Neural progenitor cell (in vitro differentiated cells): Measurements from ENCODE around the gene DCAF8. TPM values are rescaled to one million over a fixed set of nuclear protein-coding genes. Genes with fewer than 3 reads are reported as not detected.

Experiments used
- DNase-seq: peaks from one replicate; pipeline ENCODE4 v3.0.0-alpha.2; 2016; ENCODE audit warnings: low spot score
- H2AFZ ChIP-seq: fragments of 200-600 bp; sonication (generic); replicated peaks from 2 replicates; pipeline ENCODE4 v1.6.1; 2016; ENCODE audit warnings: antibody characterized with exemption
- H3F3A ChIP-seq: fragments of 200-600 bp; sonication (generic); 2 replicates; pipeline ENCODE4 v1.6.1; 2016; ENCODE audit warnings: antibody characterized with exemption, low read depth
- H3K27ac ChIP-seq: fragments of 200-600 bp; sonication (generic); 2 replicates; pipeline ENCODE4 v1.5.1; 2016; ENCODE audit warnings: mild to moderate bottlenecking
- H3K27me3 ChIP-seq: fragments of 200-600 bp; sonication (generic); 2 replicates; pipeline ENCODE4 v1.6.1; 2016; ENCODE audit warnings: mild to moderate bottlenecking, moderate library complexity
- H3K36me3 ChIP-seq: fragments of 200-600 bp; sonication (generic); 2 replicates; pipeline ENCODE4 v1.5.1; 2016
- H3K4me1 ChIP-seq: fragments of 200-600 bp; sonication (generic); 2 replicates; pipeline ENCODE4 v1.6.1; 2016; ENCODE audit warnings: mixed run types
- H3K4me2 ChIP-seq: fragments of 200-600 bp; sonication (generic); 2 replicates; pipeline ENCODE4 v1.6.1; 2016
- H3K4me3 ChIP-seq: fragments of 200-600 bp; sonication (generic); 2 replicates; pipeline ENCODE4 v1.5.1; 2016
- H3K79me2 ChIP-seq: fragments of 200-600 bp; sonication (generic); 2 replicates; pipeline ENCODE4 v1.6.1; 2016; ENCODE audit warnings: low read depth
- H3K9ac ChIP-seq: fragments of 200-600 bp; sonication (generic); 2 replicates; pipeline ENCODE4 v1.6.1; 2016
- H3K9me3 ChIP-seq: fragments of 200-600 bp; sonication (generic); 2 replicates; pipeline ENCODE4 v1.5.1; 2016; ENCODE audit warnings: low read depth
- H4K20me1 ChIP-seq: fragments of 200-600 bp; sonication (generic); 2 replicates; pipeline ENCODE4 v1.6.1; 2016; ENCODE audit warnings: low read depth
- H3K27ac Mint-ChIP-seq: 3 replicates; pipeline ENCODE4 v1.8.0; 2021; ENCODE audit warnings: mixed read lengths
- H3K27me3 Mint-ChIP-seq: 2 replicates; pipeline ENCODE4 v1.8.0; 2022; ENCODE audit warnings: low read depth, mild to moderate bottlenecking, inconsistent platforms, moderate library complexity, mixed read lengths; ENCODE audit not compliant: insufficient read depth
- H3K36me3 Mint-ChIP-seq: 3 replicates; pipeline ENCODE4 v1.8.0; 2021; ENCODE audit warnings: mixed read lengths
- H3K4me1 Mint-ChIP-seq: 3 replicates; pipeline ENCODE4 v1.8.0; 2021; ENCODE audit warnings: mixed read lengths
- H3K4me3 Mint-ChIP-seq: 3 replicates; pipeline ENCODE4 v1.8.0; 2021; ENCODE audit warnings: mild to moderate bottlenecking, moderate library complexity, mixed read lengths
- H3K9me3 Mint-ChIP-seq: 3 replicates; pipeline ENCODE4 v1.8.0; 2020; ENCODE audit warnings: mixed read lengths
- EZH2 ChIP-seq: fragments of 200-600 bp; sonication (generic); IDR thresholded peaks from 2 replicates; pipeline ENCODE4 v1.6.1; 2017; ENCODE audit warnings: antibody characterized with exemption, mild to moderate bottlenecking, moderate library complexity
- EZH2phosphoT487 ChIP-seq: fragments of 200-600 bp; sonication (generic); IDR thresholded peaks from 2 replicates; pipeline ENCODE4 v1.6.1; 2017; ENCODE audit warnings: antibody characterized with exemption
- total RNA-seq: library from RNA; depleted of rRNA; stranded (reverse); fragments of >200 nt; gene quantifications from 2 replicates; pipeline ENCODE4 v1.2.3, GENCODE V29; 2015; ENCODE audit warnings: low replicate concordance
- TF ChIP-seq, protein P1 (sequence below): fragments of 200-600 bp; sonication (generic); IDR thresholded peaks from 2 replicates; pipeline ENCODE4 v1.5.1; 2017; ENCODE audit warnings: antibody characterized with exemption, mild to moderate bottlenecking

The DCAF8 gene
- total RNA-seq, 1 donor from 2014 or later = 105 TPM

DNA sequence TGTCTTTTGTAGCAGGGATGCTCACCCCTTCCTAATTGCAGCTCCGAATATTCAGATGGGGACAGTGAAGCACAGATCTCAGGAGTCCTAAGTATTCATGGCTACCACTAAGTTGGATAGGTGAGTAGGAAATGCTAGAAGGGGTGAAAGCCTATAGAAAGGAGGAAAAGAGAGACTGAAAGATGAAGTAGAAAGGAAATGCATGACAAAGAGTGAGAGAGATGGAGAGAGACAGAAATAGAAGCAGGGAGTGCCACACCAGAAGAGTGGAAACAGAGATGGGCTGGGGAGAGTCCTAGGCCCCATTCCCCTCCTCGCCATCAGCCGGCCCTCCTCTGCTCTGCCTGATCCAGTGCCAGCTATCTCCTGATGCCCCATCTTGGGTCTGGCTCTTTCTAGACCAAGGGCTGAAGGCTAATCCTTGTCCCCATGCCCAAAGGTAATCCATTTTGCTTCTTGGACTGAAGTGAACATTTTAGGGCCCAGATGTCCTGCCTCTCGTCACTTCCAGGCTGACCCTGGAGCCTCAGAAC is 55.2 kb downstream of the DCAF8 start:
- Histone ChIP-seq H3K9me3 (no peaks in the 10 kb centered on the region), H3F3A (peaks cover 47% of the 10 kb centered on the region), H4K20me1 (peaks cover 65% of the 10 kb centered on the region), H3K27me3 (no peaks in the 10 kb centered on the region), H3K4me2 (no peak overlapping the region), H2AFZ (no peak overlapping the region), H3K9ac (no peak overlapping the region), H3K4me1 (peaks cover 61% of the 10 kb centered on the region), H3K36me3 (no peaks in the 10 kb centered on the region), H3K4me3 (no peak overlapping the region), H3K79me2 (peaks cover 25% of the 10 kb centered on the region), H3K27ac (no peak overlapping the region)
- H3K4me3 Mint-ChIP-seq = peak overlapping the region; percentile 89
- H3K4me1 Mint-ChIP-seq = peaks cover 74% of the 10 kb centered on the region
- peaks cover 7% of the 10 kb centered on the region for H3K27me3 Mint-ChIP-seq
- no peaks in the 10 kb centered on the region for H3K9me3 Mint-ChIP-seq
- peak overlapping the region; percentile 89 for H3K27ac Mint-ChIP-seq
- DNase-seq = no peak
- peaks cover 17% of the 10 kb centered on the region for H3K36me3 Mint-ChIP-seq
- no peak for TF ChIP-seq EZH2
- TF ChIP-seq EZH2phosphoT487 = no peak
- TF ChIP-seq, protein P1, sequence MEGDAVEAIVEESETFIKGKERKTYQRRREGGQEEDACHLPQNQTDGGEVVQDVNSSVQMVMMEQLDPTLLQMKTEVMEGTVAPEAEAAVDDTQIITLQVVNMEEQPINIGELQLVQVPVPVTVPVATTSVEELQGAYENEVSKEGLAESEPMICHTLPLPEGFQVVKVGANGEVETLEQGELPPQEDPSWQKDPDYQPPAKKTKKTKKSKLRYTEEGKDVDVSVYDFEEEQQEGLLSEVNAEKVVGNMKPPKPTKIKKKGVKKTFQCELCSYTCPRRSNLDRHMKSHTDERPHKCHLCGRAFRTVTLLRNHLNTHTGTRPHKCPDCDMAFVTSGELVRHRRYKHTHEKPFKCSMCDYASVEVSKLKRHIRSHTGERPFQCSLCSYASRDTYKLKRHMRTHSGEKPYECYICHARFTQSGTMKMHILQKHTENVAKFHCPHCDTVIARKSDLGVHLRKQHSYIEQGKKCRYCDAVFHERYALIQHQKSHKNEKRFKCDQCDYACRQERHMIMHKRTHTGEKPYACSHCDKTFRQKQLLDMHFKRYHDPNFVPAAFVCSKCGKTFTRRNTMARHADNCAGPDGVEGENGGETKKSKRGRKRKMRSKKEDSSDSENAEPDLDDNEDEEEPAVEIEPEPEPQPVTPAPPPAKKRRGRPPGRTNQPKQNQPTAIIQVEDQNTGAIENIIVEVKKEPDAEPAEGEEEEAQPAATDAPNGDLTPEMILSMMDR = no peak

GRCh38 chr1:160206421-160207117 is 55.8 kb downstream of the DCAF8 start:
- H3K79me2 ChIP-seq = peaks cover 25% of the 10 kb centered on the region
- H3K9me3 Mint-ChIP-seq = no peaks in the 10 kb centered on the region
- H3K36me3 ChIP-seq = no peaks in the 10 kb centered on the region
- H3K36me3 Mint-ChIP-seq = peaks cover 11% of the 10 kb centered on the region
- H2AFZ ChIP-seq = no peak overlapping the region
- H3K27me3 ChIP-seq = no peaks in the 10 kb centered on the region
- peak overlapping the region; percentile 89 for H3K4me3 Mint-ChIP-seq
- TF ChIP-seq EZH2phosphoT487 = no peak
- peaks cover 40% of the 10 kb centered on the region for H3F3A ChIP-seq
- peak overlapping the region; percentile 79 for H3K4me3 ChIP-seq
- no peaks in the 10 kb centered on the region for H3K9me3 ChIP-seq
- H3K27ac Mint-ChIP-seq = peak overlapping the region; percentile 8
- peaks cover 55% of the 10 kb centered on the region for H3K4me1 ChIP-seq
- H4K20me1 ChIP-seq = peaks cover 59% of the 10 kb centered on the region
- peaks cover 6% of the 10 kb centered on the region for H3K27me3 Mint-ChIP-seq
- peak overlapping the region; percentile 90 for H3K4me2 ChIP-seq
- peak; percentile 17 for DNase-seq
- H3K4me1 Mint-ChIP-seq = peaks cover 68% of the 10 kb centered on the region
- H3K27ac ChIP-seq = no peak overlapping the region
- peak overlapping the region; percentile 81 for H3K9ac ChIP-seq

- H3K4me1 Mint-ChIP-seq = peaks cover 62% of the 10 kb centered on the region
- peaks cover 49% of the 10 kb centered on the region for H3K4me1 ChIP-seq
- DNase-seq = peak; percentile 49
- no peak overlapping the region for H3K27ac Mint-ChIP-seq
- peak overlapping the region; percentile 79 for H3K4me3 ChIP-seq
- H3K4me2 ChIP-seq = peak overlapping the region; percentile 90
- no peak overlapping the region for H2AFZ ChIP-seq
- no peak overlapping the region for H3K27ac ChIP-seq
- peaks cover 7% of the 10 kb centered on the region for H3K36me3 Mint-ChIP-seq
- peaks cover 53% of the 10 kb centered on the region for H4K20me1 ChIP-seq
- peaks cover 35% of the 10 kb centered on the region for H3F3A ChIP-seq
- peaks cover 25% of the 10 kb centered on the region for H3K79me2 ChIP-seq
- peak overlapping the region; percentile 89 for H3K4me3 Mint-ChIP-seq
- peak overlapping the region; percentile 81 for H3K9ac ChIP-seq
- H3K9me3 ChIP-seq = no peaks in the 10 kb centered on the region
- H3K27me3 ChIP-seq = no peaks in the 10 kb centered on the region
- peaks cover 4% of the 10 kb centered on the region for H3K27me3 Mint-ChIP-seq
- H3K36me3 ChIP-seq = no peaks in the 10 kb centered on the region
- H3K9me3 Mint-ChIP-seq = no peaks in the 10 kb centered on the region
- TF ChIP-seq, protein P1 = no peak
- no peak for TF ChIP-seq EZH2
Observed at GRCh38 chr1:160206036-160206389, 56.3 kb downstream of the DCAF8 start.
